ENCODE measurements around the gene CNTNAP5.

DNA sequence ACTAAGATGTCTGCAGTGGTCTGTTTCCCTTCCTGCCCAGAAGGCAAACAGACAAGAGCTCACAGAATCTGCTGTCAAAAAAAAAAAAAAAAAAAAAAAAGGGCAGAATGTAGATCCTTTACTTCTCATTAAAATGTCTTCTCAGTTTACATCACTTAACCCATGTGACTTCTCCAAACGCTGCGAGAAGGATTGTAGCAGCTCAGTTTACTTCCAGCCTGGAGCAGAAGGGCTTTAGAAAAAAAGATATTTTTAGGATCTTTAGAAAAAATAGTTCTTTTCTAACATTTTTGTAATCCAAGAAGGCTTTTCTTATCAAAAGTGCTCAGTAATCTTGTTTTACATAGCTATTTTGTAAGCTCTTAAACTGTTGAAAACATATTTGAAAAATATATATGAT, 425.4 kb downstream of the CNTNAP5 start:
- TF ChIP-seq CHD2 (IDR thresholded peaks at IDR 0.05; ENCODE audit: low read depth, low read length) (no peak), CREB3 (tag; conservative IDR thresholded peaks at IDR 0.05; ENCODE audit: low read depth) (no peak), MEIS2 (IDR thresholded peaks at IDR 0.05; ENCODE audit: partially characterized antibody) (no peak), FOXM1 (IDR thresholded peaks at IDR 0.05; ENCODE audit: low read depth) (no peak), FOXM1 (CRISPR knock-in tag; IDR thresholded peaks at IDR 0.05; ENCODE audit: low read depth) (no peak), SNRNP70 (optimal IDR thresholded peaks at IDR 0.05; ENCODE audit: low read depth, low read length) (no peak), TCF7 (IDR thresholded peaks at IDR 0.05; ENCODE audit: borderline replicate concordance) (no peak), TAF1 (IDR thresholded peaks at IDR 0.05; ENCODE audit: control insufficient read depth, extremely low read depth, insufficient read depth, low read length, severe bottlenecking) (no peak), CTCF (IDR thresholded peaks at IDR 0.05 in 2 of 3, conservative IDR thresholded peaks at IDR 0.05 in 1 of 3; ENCODE audit: insufficient read depth in 2 of 3, low read depth in 1 of 3, low read length in 3 of 3) (no peak), E2F8 (IDR thresholded peaks at IDR 0.05; ENCODE audit: low read depth, partially characterized antibody) (no peak), EZH2 (IDR thresholded peaks at IDR 0.05; ENCODE audit: borderline replicate concordance, low read depth, low read length) (no peak)
- TF ChIP-seq, protein P1, sequence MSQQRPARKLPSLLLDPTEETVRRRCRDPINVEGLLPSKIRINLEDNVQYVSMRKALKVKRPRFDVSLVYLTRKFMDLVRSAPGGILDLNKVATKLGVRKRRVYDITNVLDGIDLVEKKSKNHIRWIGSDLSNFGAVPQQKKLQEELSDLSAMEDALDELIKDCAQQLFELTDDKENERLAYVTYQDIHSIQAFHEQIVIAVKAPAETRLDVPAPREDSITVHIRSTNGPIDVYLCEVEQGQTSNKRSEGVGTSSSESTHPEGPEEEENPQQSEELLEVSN (IDR thresholded peaks at IDR 0.05; ENCODE audit: borderline replicate concordance in 1 of 2, extremely low read depth in 1 of 2, insufficient read depth in 1 of 2, insufficient read length in 1 of 2, low read depth in 1 of 2, low read length in 1 of 2, poor library complexity in 1 of 2, severe bottlenecking in 1 of 2) = no peak
- TF ChIP-seq, protein P2, sequence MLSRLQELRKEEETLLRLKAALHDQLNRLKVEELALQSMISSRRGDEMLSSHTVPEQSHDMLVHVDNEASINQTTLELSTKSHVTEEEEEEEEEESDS (CRISPR knock-in tag; IDR thresholded peaks at IDR 0.05) = no peak

All from K562 (cell line).